Measurements from ENCODE around the gene PSMG1.

GRCh38 chr21:39132248-39132647 is 51.0 kb downstream of the PSMG1 start:
- TF ChIP-seq CTCF (conservative IDR thresholded peaks at IDR 0.05) (no peak), EZH2 (IDR thresholded peaks at IDR 0.05; ENCODE audit: low read depth) (no peak)

Data from PC-9 (cell line).